H9 (cell line): ENCODE measurements around the gene ECE2. TPM values are rescaled to one million over a fixed set of nuclear protein-coding genes. Genes with fewer than 3 reads are reported as not detected.

Source experiments
- DNase-seq: peaks from one replicate; pipeline ENCODE4 v3.0.0-alpha.2; 2017
- H2AFZ ChIP-seq: one replicate; pipeline ENCODE4 v1.6.1; 2013; ENCODE audit warnings: mild to moderate bottlenecking, low read length, control low read depth, moderate library complexity
- H2AK5ac ChIP-seq: 2 replicates; pipeline ENCODE4 v1.6.1; 2013; ENCODE audit warnings: low read length, control low read depth, mixed read lengths; ENCODE audit not compliant: insufficient read length
- H2BK120ac ChIP-seq: one replicate; pipeline ENCODE4 v1.6.1; 2013; ENCODE audit warnings: low read depth, mild to moderate bottlenecking, low read length, control low read depth, inconsistent platforms; ENCODE audit not compliant: poor library complexity, severe bottlenecking
- H2BK12ac ChIP-seq: 2 replicates; pipeline ENCODE4 v1.6.1; 2013; ENCODE audit warnings: low read length, control low read depth, mixed read lengths, low read depth; ENCODE audit not compliant: insufficient read length
- H2BK15ac ChIP-seq: 2 replicates; pipeline ENCODE4 v1.6.1; 2013; ENCODE audit warnings: low read depth, low read length, control low read depth
- H2BK20ac ChIP-seq: one replicate; pipeline ENCODE4 v1.6.1; 2013; ENCODE audit warnings: low read depth, mild to moderate bottlenecking, low read length, control low read depth, inconsistent platforms; ENCODE audit not compliant: poor library complexity, severe bottlenecking
- H2BK5ac ChIP-seq: 2 replicates; pipeline ENCODE4 v1.6.1; 2013; ENCODE audit warnings: low read length, control low read depth, mixed read lengths; ENCODE audit not compliant: insufficient read length
- H3K14ac ChIP-seq: 2 replicates; pipeline ENCODE4 v1.6.1; 2013; ENCODE audit warnings: low read length, control low read depth; ENCODE audit not compliant: insufficient read depth
- H3K18ac ChIP-seq: 2 replicates; pipeline ENCODE4 v1.6.1; 2013; ENCODE audit warnings: low read depth, mild to moderate bottlenecking, mixed read lengths, low read length, control low read depth; ENCODE audit not compliant: insufficient read length
- H3K23ac ChIP-seq: 2 replicates; pipeline ENCODE4 v1.6.1; 2013; ENCODE audit warnings: low read length, control low read depth, mixed read lengths, low read depth; ENCODE audit not compliant: insufficient read length
- H3K23me2 ChIP-seq: 2 replicates; pipeline ENCODE4 v1.6.1; 2013; ENCODE audit warnings: low read depth, mild to moderate bottlenecking, mixed read lengths, low read length, control low read depth; ENCODE audit not compliant: insufficient read length, poor library complexity, severe bottlenecking
- H3K27ac ChIP-seq: 2 replicates; pipeline ENCODE4 v1.5.1; 2013; ENCODE audit warnings: low read length, control low read depth, mixed read lengths, low read depth; ENCODE audit not compliant: insufficient read length
- H3K27me3 ChIP-seq: 2 replicates; pipeline ENCODE4 v1.6.1; 2013; ENCODE audit warnings: low read length, control low read depth, inconsistent platforms; ENCODE audit not compliant: insufficient read depth
- H3K4ac ChIP-seq: 2 replicates; pipeline ENCODE4 v1.6.1; 2013; ENCODE audit warnings: low read depth, mild to moderate bottlenecking, control low read depth, inconsistent platforms, low read length, moderate library complexity
- H3K4me1 ChIP-seq: 2 replicates; pipeline ENCODE4 v1.6.1; 2013; ENCODE audit warnings: low read length, control low read depth, inconsistent platforms; ENCODE audit not compliant: insufficient read depth
- H3K4me2 ChIP-seq: 2 replicates; pipeline ENCODE4 v1.6.1; 2013; ENCODE audit warnings: low read length, control low read depth, mixed read lengths; ENCODE audit not compliant: insufficient read length, insufficient read depth
- H3K56ac ChIP-seq: 2 replicates; pipeline ENCODE4 v1.6.1; 2013; ENCODE audit warnings: low read depth, mild to moderate bottlenecking, mixed read lengths, low read length, control low read depth; ENCODE audit not compliant: insufficient read length
- H3K79me1 ChIP-seq: 2 replicates; pipeline ENCODE4 v1.6.1; 2013; ENCODE audit warnings: low read depth, mild to moderate bottlenecking, moderate library complexity, low read length, control low read depth, inconsistent platforms; ENCODE audit not compliant: insufficient read depth, poor library complexity, severe bottlenecking
- H3K79me2 ChIP-seq: 2 replicates; pipeline ENCODE4 v1.6.1; 2013; ENCODE audit warnings: low read length, control low read depth, inconsistent platforms; ENCODE audit not compliant: insufficient read depth
- H3K9ac ChIP-seq: 2 replicates; pipeline ENCODE4 v1.6.1; 2013; ENCODE audit warnings: low read length, control low read depth, mixed read lengths; ENCODE audit not compliant: insufficient read length; ENCODE audit errors: extremely low read depth
- H3K9me3 ChIP-seq: one replicate; pipeline ENCODE4 v1.6.1; 2013; ENCODE audit warnings: low read depth, low read length, inconsistent platforms; ENCODE audit not compliant: control insufficient read depth
- H3T11ph ChIP-seq: one replicate; pipeline ENCODE4 v1.6.1; 2013; ENCODE audit warnings: mild to moderate bottlenecking, low read length, control low read depth, inconsistent platforms
- H4K20me1 ChIP-seq: one replicate; pipeline ENCODE4 v1.6.1; 2013; ENCODE audit not compliant: control insufficient read depth, insufficient read length, insufficient read depth
- H4K5ac ChIP-seq: 2 replicates; pipeline ENCODE4 v1.6.1; 2013; ENCODE audit warnings: low read depth, mild to moderate bottlenecking, mixed read lengths, low read length, control low read depth; ENCODE audit not compliant: insufficient read length
- H4K8ac ChIP-seq: replicated peaks from 2 replicates; pipeline ENCODE4 v1.6.1; 2013; ENCODE audit warnings: low read length, control low read depth, mixed read lengths, low read depth; ENCODE audit not compliant: insufficient read length
- H4K91ac ChIP-seq: 2 replicates; pipeline ENCODE4 v1.6.1; 2013; ENCODE audit warnings: low read depth, mild to moderate bottlenecking, moderate library complexity, mixed read lengths, low read length, control low read depth; ENCODE audit not compliant: insufficient read length
- H3K27ac Mint-ChIP-seq, 3 experiments: 2 replicates in 2 of 3; 3 replicates in 1 of 3; pipeline ENCODE4 v1.8.0; 2020 to 2021; ENCODE audit warnings: mixed read lengths in 3 of 3, mild to moderate bottlenecking in 1 of 3, moderate library complexity in 1 of 3
- H3K27me3 Mint-ChIP-seq: 2 replicates; pipeline ENCODE4 v1.8.0; 2021; ENCODE audit warnings: low read depth, mild to moderate bottlenecking, moderate library complexity, mixed read lengths
- H3K36me3 Mint-ChIP-seq, 3 experiments: 2 replicates in 2 of 3; 3 replicates in 1 of 3; pipeline ENCODE4 v1.8.0; 2020 to 2021; ENCODE audit warnings: low read depth in 3 of 3, mixed read lengths in 3 of 3; ENCODE audit not compliant: insufficient read depth in 1 of 3
- H3K4me1 Mint-ChIP-seq, 2 experiments: 2 replicates each; pipeline ENCODE4 v1.8.0; 2020; ENCODE audit warnings: mixed read lengths in 2 of 2
- H3K4me3 Mint-ChIP-seq, 2 experiments: 2 replicates in 1 of 2; 3 replicates in 1 of 2; pipeline ENCODE4 v1.8.0; 2020 to 2021; ENCODE audit warnings: mild to moderate bottlenecking in 2 of 2, mixed read lengths in 2 of 2, moderate library complexity in 1 of 2
- H3K9me3 Mint-ChIP-seq, 2 experiments: 2 replicates in 1 of 2; 3 replicates in 1 of 2; pipeline ENCODE4 v1.8.0; 2020; ENCODE audit warnings: mild to moderate bottlenecking in 2 of 2, mixed read lengths in 2 of 2, moderate library complexity in 1 of 2
- WGBS: extraction: QIAGEN DNeasy Blood & Tissue Kit; methylation state at CpG from one replicate; pipeline ENCODE4 v1.1.7; 2013; ENCODE audit warnings: missing lambda C conversion rate, low lambda C conversion rate, mixed read lengths; ENCODE audit not compliant: insufficient read length; ENCODE audit errors: extremely low coverage; 5-methylcytosine and 5-hydroxymethylcytosine counted together
- total RNA-seq: library from RNA; stranded (reverse); gene quantifications from 2 replicates; pipeline ENCODE4 v1.2.1, GENCODE V29; 2021
- TF ChIP-seq, protein P1 (sequence below): fragments of 200-600 bp; sonication (generic); conservative IDR thresholded peaks from 3 replicates; pipeline ENCODE4 v1.8.0; 2021; ENCODE audit warnings: antibody characterized with exemption, mild to moderate bottlenecking

ECE2 gene
- total RNA-seq, 1 experiment from 2014 or later, result not detected

DNA sequence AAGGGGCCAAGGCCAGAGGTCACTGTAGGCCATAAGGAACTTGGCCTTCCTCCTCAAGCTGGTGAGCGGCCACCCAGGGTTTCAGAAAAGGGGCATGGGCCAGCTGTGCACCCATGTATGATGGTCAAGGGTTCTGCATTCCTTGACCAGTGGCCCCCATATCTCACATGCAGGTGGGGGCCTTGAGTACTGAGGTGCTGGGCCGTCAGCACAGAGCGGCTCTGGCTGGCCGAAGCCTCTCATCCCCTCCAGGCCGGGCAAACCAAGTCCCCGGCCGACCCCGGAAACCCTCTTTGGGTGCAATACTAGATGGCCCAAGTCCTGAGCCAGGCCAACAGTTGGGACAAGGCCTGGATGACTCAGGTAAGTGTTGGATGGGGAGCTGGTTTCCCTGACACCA lies 36.6 kb upstream of the ECE2 start:
- no peak overlapping the region for H3K27ac Mint-ChIP-seq
- TF ChIP-seq, protein P1, sequence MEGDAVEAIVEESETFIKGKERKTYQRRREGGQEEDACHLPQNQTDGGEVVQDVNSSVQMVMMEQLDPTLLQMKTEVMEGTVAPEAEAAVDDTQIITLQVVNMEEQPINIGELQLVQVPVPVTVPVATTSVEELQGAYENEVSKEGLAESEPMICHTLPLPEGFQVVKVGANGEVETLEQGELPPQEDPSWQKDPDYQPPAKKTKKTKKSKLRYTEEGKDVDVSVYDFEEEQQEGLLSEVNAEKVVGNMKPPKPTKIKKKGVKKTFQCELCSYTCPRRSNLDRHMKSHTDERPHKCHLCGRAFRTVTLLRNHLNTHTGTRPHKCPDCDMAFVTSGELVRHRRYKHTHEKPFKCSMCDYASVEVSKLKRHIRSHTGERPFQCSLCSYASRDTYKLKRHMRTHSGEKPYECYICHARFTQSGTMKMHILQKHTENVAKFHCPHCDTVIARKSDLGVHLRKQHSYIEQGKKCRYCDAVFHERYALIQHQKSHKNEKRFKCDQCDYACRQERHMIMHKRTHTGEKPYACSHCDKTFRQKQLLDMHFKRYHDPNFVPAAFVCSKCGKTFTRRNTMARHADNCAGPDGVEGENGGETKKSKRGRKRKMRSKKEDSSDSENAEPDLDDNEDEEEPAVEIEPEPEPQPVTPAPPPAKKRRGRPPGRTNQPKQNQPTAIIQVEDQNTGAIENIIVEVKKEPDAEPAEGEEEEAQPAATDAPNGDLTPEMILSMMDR, result no peak
- no peak overlapping the region for H3K4me3 Mint-ChIP-seq
- Histone ChIP-seq H3K4me1 (no peaks in the 10 kb centered on the region), H3K4ac (no peak overlapping the region), H2BK15ac (no peak overlapping the region), H3K23ac (no peak overlapping the region), H3K27me3 (no peaks in the 10 kb centered on the region), H3K18ac (no peak overlapping the region), H3K79me2 (no peaks in the 10 kb centered on the region), H4K5ac (no peak overlapping the region), H3K4me2 (no peak overlapping the region), H2AFZ (no peak overlapping the region), H2BK20ac (no peak overlapping the region), H2BK12ac (no peak overlapping the region), H4K91ac (no peak overlapping the region), H2BK5ac (no peak overlapping the region), H4K20me1 (no peaks in the 10 kb centered on the region), H4K8ac (no peak overlapping the region), H3K14ac (no peak overlapping the region; the same call in 1 of the 2 replicates), H2BK120ac (no peak overlapping the region), H3K9me3 (no peaks in the 10 kb centered on the region), H2AK5ac (no peak overlapping the region), H3K27ac (no peak overlapping the region), H3K9ac (no peak overlapping the region), H3K79me1 (no peaks in the 10 kb centered on the region), H3K23me2 (no peaks in the 10 kb centered on the region), H3T11ph (no peak overlapping the region), H3K56ac (no peak overlapping the region)
- H3K36me3 Mint-ChIP-seq, result peaks cover 6 to 22% (median 20%) of the 10 kb centered on the region in 3 experiments; a peak in 6 of 7 replicates
- H3K4me1 Mint-ChIP-seq, result 0 out of 4 replicates have a peak, but pooled peaks cover 0 to 4% of the 10 kb centered on the region in 2 experiments
- no peak for DNase-seq
- no CpG with 5 or more reads among the region's 8 CpGs for WGBS
- no peaks in the 10 kb centered on the region for H3K9me3 Mint-ChIP-seq
- H3K27me3 Mint-ChIP-seq, result peaks cover 1% of the 10 kb centered on the region
